Heart left ventricle (tissue), 13 donors: ENCODE results near the gene NRSN2.

Experiments
- POLR2A ChIP-seq, 2 donors: fragments of 450-650 bp; IDR thresholded peaks; one replicate each; pipeline ENCODE4 v1.6.1; 2017; ENCODE audit warnings: antibody characterized with exemption in 2 of 2, mild to moderate bottlenecking in 2 of 2, moderate library complexity in 2 of 2
- TF ChIP-seq, protein P1 (sequence below), 12 donors: fragments of 200-600 bp; sonication (generic) in 4 of 12; IDR thresholded peaks; one replicate each; pipeline versions ENCODE4 v1.5.0 to v1.8.0; 2018 to 2022; ENCODE audit warnings: antibody characterized with exemption in 12 of 12, mild to moderate bottlenecking in 5 of 12
- donor health status: ischemic (EF 13 %, LVEDD 7.1; RV severe dilation, severe dysfunction).
- donor health status: DM: no; HTN: yes; CAD: no.
- donor health status: DM: no; HTN: no; CAD: no.
- donor health status: ischemic (EF 25% LVEDD 6.9; RV normal size, moderate dysfunction).
- donor health status: ischemic (EF 25% LVEDD 5.7; RV mildly dilated, moderate dysfunction).
- donor health status: ischemic (EF 35%, LVEDD 5.7; RV mildly dilated, moderate dysfunction).
- donor health status: nonischemic (EF 11% LVEDD 7.7; RV severe dilation, severe dysfunction).
- donor health status: DM: yes; HTN: yes; CAD: no.
- donor health status: PGD.
- donor health status: ischemic (EF 29% LVEDD 5.4; RV normal size, mild dysfunction).
- donor health status: nonischemic (EF 23%, LVEDD 6.1; RV moderate dilation, normal function).

DNA sequence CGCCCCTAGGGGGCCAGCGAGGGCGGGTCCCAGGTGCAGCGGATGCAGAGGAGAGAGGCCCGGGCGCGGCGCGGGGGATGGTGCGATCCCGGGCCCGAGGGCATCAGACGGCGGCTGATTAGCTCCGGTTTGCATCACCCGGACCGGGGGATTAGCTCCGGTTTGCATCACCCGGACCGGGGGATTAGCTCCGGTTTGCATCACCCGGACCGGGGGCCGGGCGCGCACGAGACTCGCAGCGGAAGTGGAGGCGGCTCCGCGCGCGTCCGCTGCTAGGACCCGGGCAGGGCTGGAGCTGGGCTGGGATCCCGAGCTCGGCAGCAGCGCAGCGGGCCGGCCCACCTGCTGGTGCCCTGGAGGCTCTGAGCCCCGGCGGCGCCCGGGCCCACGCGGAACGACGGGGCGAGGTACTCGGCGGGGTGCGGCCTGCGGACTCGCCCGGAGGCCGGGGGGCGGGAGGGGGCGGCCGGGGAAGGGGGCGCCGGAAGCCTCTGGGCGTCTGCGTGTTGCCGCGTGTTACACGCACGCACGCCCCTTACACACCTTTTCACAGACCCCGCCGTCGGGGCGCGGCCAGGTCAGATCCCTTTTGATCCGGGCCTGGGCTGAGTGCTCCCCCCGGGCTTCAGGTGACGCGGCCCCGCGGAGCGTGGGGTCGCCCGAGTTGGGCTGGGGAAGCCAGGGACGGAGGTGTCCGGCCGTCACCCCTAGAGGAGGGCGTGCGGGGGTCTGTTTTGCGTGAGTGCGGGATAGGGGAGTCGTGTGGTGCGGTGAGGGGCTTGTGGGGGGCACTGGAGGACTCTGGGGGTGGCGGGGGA lies 34.1 kb downstream of the NRSN2 start:
- TF ChIP-seq, protein P1, sequence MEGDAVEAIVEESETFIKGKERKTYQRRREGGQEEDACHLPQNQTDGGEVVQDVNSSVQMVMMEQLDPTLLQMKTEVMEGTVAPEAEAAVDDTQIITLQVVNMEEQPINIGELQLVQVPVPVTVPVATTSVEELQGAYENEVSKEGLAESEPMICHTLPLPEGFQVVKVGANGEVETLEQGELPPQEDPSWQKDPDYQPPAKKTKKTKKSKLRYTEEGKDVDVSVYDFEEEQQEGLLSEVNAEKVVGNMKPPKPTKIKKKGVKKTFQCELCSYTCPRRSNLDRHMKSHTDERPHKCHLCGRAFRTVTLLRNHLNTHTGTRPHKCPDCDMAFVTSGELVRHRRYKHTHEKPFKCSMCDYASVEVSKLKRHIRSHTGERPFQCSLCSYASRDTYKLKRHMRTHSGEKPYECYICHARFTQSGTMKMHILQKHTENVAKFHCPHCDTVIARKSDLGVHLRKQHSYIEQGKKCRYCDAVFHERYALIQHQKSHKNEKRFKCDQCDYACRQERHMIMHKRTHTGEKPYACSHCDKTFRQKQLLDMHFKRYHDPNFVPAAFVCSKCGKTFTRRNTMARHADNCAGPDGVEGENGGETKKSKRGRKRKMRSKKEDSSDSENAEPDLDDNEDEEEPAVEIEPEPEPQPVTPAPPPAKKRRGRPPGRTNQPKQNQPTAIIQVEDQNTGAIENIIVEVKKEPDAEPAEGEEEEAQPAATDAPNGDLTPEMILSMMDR (IDR thresholded peaks at IDR 0.05), result no peak
- no peak for TF ChIP-seq POLR2A (IDR thresholded peaks at IDR 0.05)
